Liver (tissue), 9 donors: ENCODE measurements around the gene HOXA4. TPM values are rescaled to one million over a fixed set of nuclear protein-coding genes. Genes with fewer than 3 reads are reported as not detected.

Experiments used
- DNase-seq: peaks from one replicate; pipeline ENCODE4 v3.0.0-alpha.2; 2017; ENCODE audit warnings: low spot score
- H3K27ac ChIP-seq, 2 donors: one replicate each; pipeline ENCODE4 v1.7.0; 2013; ENCODE audit warnings: inconsistent platforms in 2 of 2, low read length in 2 of 2, control low read depth in 1 of 2, low read depth in 1 of 2, mild to moderate bottlenecking in 1 of 2
- H3K27me3 ChIP-seq, 4 donors: one replicate each; pipeline versions ENCODE4 v1.6.1 to v1.7.0; 2013; ENCODE audit warnings: low read length in 3 of 4, inconsistent platforms in 1 of 4, mild to moderate bottlenecking in 1 of 4, moderate library complexity in 1 of 4; ENCODE audit not compliant: control insufficient read depth in 4 of 4, insufficient read depth in 4 of 4
- H3K36me3 ChIP-seq, 4 donors: one replicate each; pipeline versions ENCODE4 v1.6.1 to v1.7.0; 2013; ENCODE audit warnings: low read length in 3 of 4, mild to moderate bottlenecking in 3 of 4, low read depth in 1 of 4, moderate library complexity in 1 of 4; ENCODE audit not compliant: control insufficient read depth in 4 of 4, insufficient read depth in 3 of 4
- H3K4me1 ChIP-seq, 4 donors: one replicate each; pipeline versions ENCODE4 v1.6.1 to v1.7.0; 2013; ENCODE audit warnings: low read length in 3 of 4, mild to moderate bottlenecking in 3 of 4, moderate library complexity in 1 of 4; ENCODE audit not compliant: control insufficient read depth in 4 of 4, insufficient read depth in 4 of 4
- H3K4me3 ChIP-seq, 3 donors: one replicate each; pipeline versions ENCODE4 v1.6.1 to v1.7.0; 2013; ENCODE audit warnings: low read length in 3 of 3, control low read depth in 1 of 3, low read depth in 1 of 3, mild to moderate bottlenecking in 1 of 3
- H3K9ac ChIP-seq, 2 donors: one replicate each; pipeline ENCODE4 v1.7.0; 2013; ENCODE audit warnings: low read length in 2 of 2, mild to moderate bottlenecking in 2 of 2, moderate library complexity in 2 of 2, control low read depth in 1 of 2, low read depth in 1 of 2
- H3K9me3 ChIP-seq, 4 donors: one replicate each; pipeline versions ENCODE4 v1.6.1 to v1.7.0; 2013; ENCODE audit warnings: low read length in 3 of 4; ENCODE audit not compliant: control insufficient read depth in 4 of 4
- EGR1 ChIP-seq, 2 donors: IDR thresholded peaks; 2 replicates each; pipeline ENCODE4 v1.6.1; 2016 to 2018; ENCODE audit warnings: antibody characterized with exemption in 2 of 2, low read depth in 2 of 2
- FOXA2 ChIP-seq: IDR thresholded peaks from 2 replicates; pipeline ENCODE4 v1.6.1; 2016; ENCODE audit warnings: antibody characterized with exemption
- HNF4A ChIP-seq, 2 donors: conservative IDR thresholded peaks; 2 replicates each; pipeline ENCODE4 v1.6.1; 2016; ENCODE audit warnings: antibody characterized with exemption in 2 of 2, mild to moderate bottlenecking in 2 of 2
- HNF4G ChIP-seq: IDR thresholded peaks from 2 replicates; pipeline ENCODE4 v1.6.1; 2016; ENCODE audit warnings: antibody characterized with exemption
- RAD21 ChIP-seq, 2 donors: IDR thresholded peaks; 2 replicates each; pipeline ENCODE4 v1.6.1; 2016; ENCODE audit warnings: antibody characterized with exemption in 2 of 2, mild to moderate bottlenecking in 2 of 2
- TAF1 ChIP-seq: conservative IDR thresholded peaks from 2 replicates; pipeline ENCODE4 v1.6.1; 2016; ENCODE audit warnings: antibody characterized with exemption, mild to moderate bottlenecking
- ZBTB33 ChIP-seq: IDR thresholded peaks from 2 replicates; pipeline ENCODE4 v1.6.1; 2016; ENCODE audit warnings: antibody characterized with exemption
- WGBS: extraction: QIAGEN DNeasy Blood & Tissue Kit; methylation state at CpG from one replicate; pipeline ENCODE4 v1.1.7; 2013; 5-methylcytosine and 5-hydroxymethylcytosine counted together
- polyA plus RNA-seq, 2 donors: library from polyadenylated mRNA; stranded (reverse) in 1 of 2; unstranded in 1 of 2; fragments of 200-250 nt in 1 of 2; fragments of >200 nt in 1 of 2; fragmentation: Nextera tagmentation in 1 of 2; extraction: Ambion mirVana in 1 of 2; gene quantifications; one replicate each; pipeline versions ENCODE4 v1.2.1 to v1.2.3, GENCODE V29; 2013 to 2015
- total RNA-seq, 2 donors: library from RNA; depleted of rRNA; stranded (reverse); fragments of >200 nt; gene quantifications; one replicate each; pipeline ENCODE4 v1.2.3, GENCODE V29; 2014
- TF ChIP-seq, protein P1 (sequence below): IDR thresholded peaks from 2 replicates; pipeline ENCODE4 v1.6.1; 2016; ENCODE audit warnings: antibody characterized with exemption, mild to moderate bottlenecking
- TF ChIP-seq, protein P2 (sequence below): IDR thresholded peaks from 2 replicates; pipeline ENCODE4 v1.6.1; 2016; ENCODE audit warnings: antibody characterized with exemption
- TF ChIP-seq, protein P3 (sequence below): fragments of 150-350 bp; IDR thresholded peaks from 2 replicates; pipeline ENCODE4 v1.5.1; 2017; ENCODE audit warnings: improper control_type of control experiment, low read depth, low read length; ENCODE audit not compliant: missing input control
- donor health status: healthy.
- donor health status: healthy.
- donor health status: healthy.
- donor health status: healthy.
- donor health status: healthy.

HOXA4 gene
- total and polyA plus RNA-seq, 4 donors = 0.17 to 1.1 (median 0.30) TPM

- TF ChIP-seq FOXA2 (no peak), HNF4G (no peak)
- TF ChIP-seq, protein P1, sequence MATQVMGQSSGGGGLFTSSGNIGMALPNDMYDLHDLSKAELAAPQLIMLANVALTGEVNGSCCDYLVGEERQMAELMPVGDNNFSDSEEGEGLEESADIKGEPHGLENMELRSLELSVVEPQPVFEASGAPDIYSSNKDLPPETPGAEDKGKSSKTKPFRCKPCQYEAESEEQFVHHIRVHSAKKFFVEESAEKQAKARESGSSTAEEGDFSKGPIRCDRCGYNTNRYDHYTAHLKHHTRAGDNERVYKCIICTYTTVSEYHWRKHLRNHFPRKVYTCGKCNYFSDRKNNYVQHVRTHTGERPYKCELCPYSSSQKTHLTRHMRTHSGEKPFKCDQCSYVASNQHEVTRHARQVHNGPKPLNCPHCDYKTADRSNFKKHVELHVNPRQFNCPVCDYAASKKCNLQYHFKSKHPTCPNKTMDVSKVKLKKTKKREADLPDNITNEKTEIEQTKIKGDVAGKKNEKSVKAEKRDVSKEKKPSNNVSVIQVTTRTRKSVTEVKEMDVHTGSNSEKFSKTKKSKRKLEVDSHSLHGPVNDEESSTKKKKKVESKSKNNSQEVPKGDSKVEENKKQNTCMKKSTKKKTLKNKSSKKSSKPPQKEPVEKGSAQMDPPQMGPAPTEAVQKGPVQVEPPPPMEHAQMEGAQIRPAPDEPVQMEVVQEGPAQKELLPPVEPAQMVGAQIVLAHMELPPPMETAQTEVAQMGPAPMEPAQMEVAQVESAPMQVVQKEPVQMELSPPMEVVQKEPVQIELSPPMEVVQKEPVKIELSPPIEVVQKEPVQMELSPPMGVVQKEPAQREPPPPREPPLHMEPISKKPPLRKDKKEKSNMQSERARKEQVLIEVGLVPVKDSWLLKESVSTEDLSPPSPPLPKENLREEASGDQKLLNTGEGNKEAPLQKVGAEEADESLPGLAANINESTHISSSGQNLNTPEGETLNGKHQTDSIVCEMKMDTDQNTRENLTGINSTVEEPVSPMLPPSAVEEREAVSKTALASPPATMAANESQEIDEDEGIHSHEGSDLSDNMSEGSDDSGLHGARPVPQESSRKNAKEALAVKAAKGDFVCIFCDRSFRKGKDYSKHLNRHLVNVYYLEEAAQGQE = no peak
- TF ChIP-seq, protein P2, sequence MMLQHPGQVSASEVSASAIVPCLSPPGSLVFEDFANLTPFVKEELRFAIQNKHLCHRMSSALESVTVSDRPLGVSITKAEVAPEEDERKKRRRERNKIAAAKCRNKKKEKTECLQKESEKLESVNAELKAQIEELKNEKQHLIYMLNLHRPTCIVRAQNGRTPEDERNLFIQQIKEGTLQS = no peak
- TF ChIP-seq, protein P3, sequence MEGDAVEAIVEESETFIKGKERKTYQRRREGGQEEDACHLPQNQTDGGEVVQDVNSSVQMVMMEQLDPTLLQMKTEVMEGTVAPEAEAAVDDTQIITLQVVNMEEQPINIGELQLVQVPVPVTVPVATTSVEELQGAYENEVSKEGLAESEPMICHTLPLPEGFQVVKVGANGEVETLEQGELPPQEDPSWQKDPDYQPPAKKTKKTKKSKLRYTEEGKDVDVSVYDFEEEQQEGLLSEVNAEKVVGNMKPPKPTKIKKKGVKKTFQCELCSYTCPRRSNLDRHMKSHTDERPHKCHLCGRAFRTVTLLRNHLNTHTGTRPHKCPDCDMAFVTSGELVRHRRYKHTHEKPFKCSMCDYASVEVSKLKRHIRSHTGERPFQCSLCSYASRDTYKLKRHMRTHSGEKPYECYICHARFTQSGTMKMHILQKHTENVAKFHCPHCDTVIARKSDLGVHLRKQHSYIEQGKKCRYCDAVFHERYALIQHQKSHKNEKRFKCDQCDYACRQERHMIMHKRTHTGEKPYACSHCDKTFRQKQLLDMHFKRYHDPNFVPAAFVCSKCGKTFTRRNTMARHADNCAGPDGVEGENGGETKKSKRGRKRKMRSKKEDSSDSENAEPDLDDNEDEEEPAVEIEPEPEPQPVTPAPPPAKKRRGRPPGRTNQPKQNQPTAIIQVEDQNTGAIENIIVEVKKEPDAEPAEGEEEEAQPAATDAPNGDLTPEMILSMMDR = no peak
- Histone ChIP-seq H3K27ac (no peak overlapping the region), H3K9me3 (no peaks in the 10 kb centered on the region), H3K27me3 (peaks cover 18 to 64% (median 22%) of the 10 kb centered on the region in 4 donors), H3K4me1 (peaks cover 8 to 18% (median 14%) of the 10 kb centered on the region in 4 donors), H3K9ac (no peak overlapping the region), H3K36me3 (no peaks in the 10 kb centered on the region), H3K4me3 (no peak overlapping the region)
- no peak for DNase-seq
- WGBS = 52% methylated on average over 5 of the region's 5 CpGs
Observed at GRCh38 chr7:27177795-27178320, 47.3 kb upstream of the HOXA4 start.

DNA sequence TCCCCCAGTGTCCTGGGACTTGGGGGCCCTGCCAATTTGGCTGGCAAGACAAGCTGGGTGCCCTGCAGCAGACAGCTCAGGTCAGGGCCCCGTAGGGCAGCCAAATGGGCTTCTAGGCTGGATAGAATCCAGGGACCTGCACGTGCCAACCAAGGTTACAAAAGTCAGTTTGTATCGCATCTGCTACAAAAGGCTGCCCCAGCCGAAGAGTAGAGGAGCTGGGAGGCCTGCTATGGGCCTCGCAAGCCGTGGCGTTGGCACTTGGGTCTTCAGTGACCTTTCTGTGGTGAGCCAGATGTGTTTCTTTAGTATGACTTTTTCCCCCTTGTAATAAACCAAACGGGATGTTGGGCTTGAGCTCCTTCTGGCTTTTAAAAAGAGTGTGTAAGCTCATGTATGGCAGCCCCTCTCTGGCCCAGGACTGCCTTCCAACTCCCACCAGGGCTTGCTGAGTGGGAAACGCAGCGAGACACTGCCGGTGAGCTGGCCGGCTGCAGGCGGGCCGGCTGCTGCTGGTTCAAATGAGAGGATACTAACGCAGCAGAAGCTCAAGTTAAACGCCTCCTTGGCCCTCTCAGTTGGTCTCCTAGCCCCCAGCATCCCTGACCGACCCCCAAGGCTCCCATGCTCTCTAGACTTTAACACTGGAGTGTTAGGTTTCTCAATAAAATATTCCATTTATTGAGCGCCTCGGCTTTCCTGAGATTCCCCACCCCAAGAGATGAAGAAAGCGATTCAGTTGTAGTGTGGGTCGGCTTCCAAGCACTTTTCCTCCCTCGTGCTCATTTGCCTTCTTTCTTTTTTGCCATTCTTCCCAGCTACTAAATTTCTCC, 46.6 kb upstream of the HOXA4 start:
- no peak for DNase-seq
- no peak overlapping the region for H3K9ac ChIP-seq
- no peak overlapping the region for H3K27ac ChIP-seq
- peaks cover 0 to 2% (median 0%) of the 10 kb centered on the region in 4 donors for H3K9me3 ChIP-seq
- H3K36me3 ChIP-seq = no peaks in the 10 kb centered on the region
- H3K4me3 ChIP-seq = no peak overlapping the region
- TF ChIP-seq FOXA2 (no peak), EGR1 (IDR thresholded peaks at IDR 0.05; ENCODE audit: low read depth in 2 of 2) (no peak)
- peaks cover 18 to 68% (median 24%) of the 10 kb centered on the region in 4 donors for H3K27me3 ChIP-seq
- 40% methylated on average over 22 of the region's 22 CpGs for WGBS
- peaks cover 9 to 19% (median 16%) of the 10 kb centered on the region in 4 donors for H3K4me1 ChIP-seq

GRCh38 chr7:27176524-27176845, 45.9 kb upstream of the HOXA4 start:
- H3K27ac ChIP-seq = no peak overlapping the region
- H3K36me3 ChIP-seq = no peaks in the 10 kb centered on the region
- peaks cover 9 to 19% (median 19%) of the 10 kb centered on the region in 4 donors for H3K4me1 ChIP-seq
- no peak overlapping the region for H3K9ac ChIP-seq
- peaks cover 0 to 2% (median 0%) of the 10 kb centered on the region in 4 donors for H3K9me3 ChIP-seq
- WGBS = 47% methylated on average over 3 of the region's 3 CpGs
- H3K27me3 ChIP-seq = peaks cover 17 to 68% (median 26%) of the 10 kb centered on the region in 4 donors
- DNase-seq = no peak
- H3K4me3 ChIP-seq = no peak overlapping the region
- TF ChIP-seq FOXA2 = no peak
- no peak for TF ChIP-seq HNF4A (conservative IDR thresholded peaks at IDR 0.05)
- TF ChIP-seq HNF4G = no peak
- no peak for TF ChIP-seq ZBTB33
- no peak for TF ChIP-seq RAD21 (IDR thresholded peaks at IDR 0.05)
- TF ChIP-seq, protein P1 = no peak
- TF ChIP-seq TAF1 = no peak
- TF ChIP-seq, protein P3 = no peak
